Measurements from ENCODE around the gene APBA2.

APBA2 gene

DNA sequence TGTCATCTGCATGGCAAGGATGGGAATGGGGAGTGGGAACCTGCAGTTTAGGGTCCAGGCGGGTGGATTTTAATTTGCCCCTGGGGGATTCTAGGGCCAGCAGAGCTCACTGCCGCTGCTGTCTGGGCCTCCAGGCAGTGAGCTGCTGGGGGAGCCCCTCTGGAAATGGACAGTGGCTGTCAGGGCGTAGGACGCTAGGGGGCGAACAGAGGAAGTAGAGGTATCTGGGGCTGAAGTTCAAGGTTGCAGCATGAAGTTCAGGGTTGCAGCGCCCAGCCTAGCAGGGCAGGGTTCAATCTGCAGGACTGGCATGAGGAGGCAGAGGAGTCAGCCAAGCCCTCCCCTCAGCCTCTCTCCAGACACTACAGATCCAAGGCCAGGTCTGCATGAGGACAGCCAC lies 49.5 kb downstream of the APBA2 start:
- DNase-seq (ENCODE audit: low read depth) = peak; percentile 46

DNA sequence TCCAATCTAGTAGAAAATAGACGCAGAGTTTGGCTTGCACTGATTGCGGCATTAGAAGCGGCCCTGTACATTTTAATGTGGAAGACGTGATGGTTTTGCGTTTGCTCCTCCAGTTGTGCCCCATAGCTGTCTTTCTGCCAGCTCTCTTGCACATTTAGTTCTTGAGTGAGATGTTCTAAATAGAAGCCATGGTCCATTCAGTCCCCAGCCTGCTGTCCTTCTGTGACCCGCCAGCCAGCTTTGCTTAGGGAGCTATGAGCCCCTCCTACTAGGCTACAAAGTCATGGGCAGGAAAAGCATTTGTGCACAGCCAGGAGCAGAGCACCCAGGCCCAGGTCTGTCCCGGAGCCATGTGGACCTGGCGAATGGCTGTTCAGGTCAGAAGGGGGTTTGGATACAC lies 50.3 kb downstream of the APBA2 start:
- DNase-seq (ENCODE audit: low read depth) = no peak

DNA sequence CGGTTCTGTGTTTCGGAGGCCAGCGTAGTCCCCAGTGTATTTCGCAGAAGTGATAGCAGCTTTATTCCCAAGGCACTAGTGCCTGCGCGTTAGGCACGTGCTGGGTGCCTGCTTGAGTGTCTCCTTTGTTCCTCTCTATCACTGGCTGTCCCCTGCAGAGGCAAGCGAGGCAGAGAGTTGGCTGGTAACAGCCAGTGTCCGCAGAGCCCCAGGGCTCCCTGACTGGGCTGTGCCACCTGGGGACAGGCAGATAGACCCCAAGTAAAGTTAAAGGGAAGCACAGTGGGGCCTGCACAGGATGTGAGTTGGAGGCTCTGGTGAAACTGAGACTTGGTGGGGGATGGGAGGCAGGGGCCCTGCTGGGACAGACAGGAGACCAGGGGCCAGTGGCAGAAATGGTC lies 50.7 kb downstream of the APBA2 start:
- no peak for DNase-seq (ENCODE audit: low read depth)

DNA sequence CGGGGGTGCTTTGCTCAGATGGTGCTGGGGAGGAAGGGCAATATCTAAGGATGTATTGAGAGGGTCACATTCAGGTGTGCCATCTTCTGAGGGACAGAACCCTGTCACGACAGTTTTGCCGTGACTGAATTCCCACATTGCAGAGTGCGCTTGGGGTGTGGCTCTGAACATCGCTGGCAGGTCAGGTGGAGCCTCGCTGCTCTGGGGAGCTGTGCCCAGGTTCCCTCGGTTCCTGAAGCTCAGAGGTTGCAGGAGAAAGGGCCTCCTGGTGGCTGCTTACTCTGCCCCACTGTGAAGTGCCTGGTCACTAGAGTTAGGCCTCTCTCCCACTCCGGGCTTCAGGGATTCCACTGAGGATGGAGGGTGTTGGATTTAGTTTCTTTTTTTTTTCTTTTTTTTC lies 51.5 kb downstream of the APBA2 start:
- DNase-seq (ENCODE audit: low read depth) = no peak

DNA sequence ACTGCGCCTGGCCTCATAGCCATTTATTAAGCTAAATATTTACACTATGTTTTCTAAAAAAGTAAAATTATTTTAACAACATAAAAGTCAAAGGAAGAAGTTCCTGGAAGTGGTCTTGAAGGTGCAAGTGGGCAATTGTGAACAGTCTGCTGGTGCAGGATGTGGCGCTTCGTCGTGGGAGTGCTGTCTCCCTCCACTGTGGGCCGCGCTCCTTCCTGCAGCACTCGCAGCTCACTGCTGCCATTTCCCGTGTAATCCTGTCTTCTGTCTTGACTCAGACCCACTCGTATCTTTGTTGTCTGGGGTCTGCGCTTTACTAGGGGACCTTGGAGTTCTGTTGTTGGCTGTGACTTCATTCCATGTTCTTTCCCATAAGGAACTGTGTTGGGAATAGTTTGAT lies 56.3 kb downstream of the APBA2 start:
- DNase-seq (ENCODE audit: low read depth) = no peak

DNA sequence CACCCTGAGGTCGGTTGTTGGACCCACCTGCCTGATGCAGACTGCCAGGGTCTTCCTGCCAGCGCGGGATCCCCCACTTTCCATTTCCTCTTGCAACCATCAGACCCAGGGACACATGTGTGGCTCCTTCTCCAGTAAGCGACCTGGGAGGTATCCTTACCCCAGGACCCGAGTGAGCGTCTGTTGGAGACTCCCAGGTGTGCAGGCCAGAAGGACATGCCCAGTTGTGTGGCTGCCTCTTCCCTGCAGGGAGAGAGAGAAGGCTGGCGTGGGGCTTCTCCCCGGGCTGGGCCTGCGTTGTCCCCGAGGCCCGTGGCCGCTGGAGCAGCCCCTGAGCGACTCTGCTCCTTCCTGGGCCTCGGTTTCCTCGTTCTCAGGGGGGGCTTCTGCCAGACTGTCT lies 56.8 kb downstream of the APBA2 start:
- DNase-seq (ENCODE audit: low read depth) = no peak

DNA sequence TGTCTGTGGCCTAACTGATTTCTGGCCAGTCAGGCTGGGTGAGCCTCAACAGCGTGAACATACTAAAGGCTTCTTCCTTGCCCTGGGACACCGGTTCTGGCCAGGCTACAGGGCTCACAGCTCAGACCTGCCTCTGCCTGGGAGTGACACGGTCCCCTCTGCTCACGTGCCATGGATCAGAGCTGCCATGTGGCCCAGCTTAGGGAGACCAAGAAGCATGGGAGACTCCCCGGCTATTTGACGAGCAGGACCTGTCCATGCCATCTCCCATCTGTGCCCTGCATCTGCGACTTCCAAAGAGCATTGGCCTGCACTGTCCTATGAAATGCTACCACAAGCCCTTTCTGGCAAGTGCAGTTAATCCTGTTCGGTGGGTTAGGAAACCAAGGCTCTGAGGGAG lies 57.4 kb downstream of the APBA2 start:
- DNase-seq (ENCODE audit: low read depth) = no peak

DNA sequence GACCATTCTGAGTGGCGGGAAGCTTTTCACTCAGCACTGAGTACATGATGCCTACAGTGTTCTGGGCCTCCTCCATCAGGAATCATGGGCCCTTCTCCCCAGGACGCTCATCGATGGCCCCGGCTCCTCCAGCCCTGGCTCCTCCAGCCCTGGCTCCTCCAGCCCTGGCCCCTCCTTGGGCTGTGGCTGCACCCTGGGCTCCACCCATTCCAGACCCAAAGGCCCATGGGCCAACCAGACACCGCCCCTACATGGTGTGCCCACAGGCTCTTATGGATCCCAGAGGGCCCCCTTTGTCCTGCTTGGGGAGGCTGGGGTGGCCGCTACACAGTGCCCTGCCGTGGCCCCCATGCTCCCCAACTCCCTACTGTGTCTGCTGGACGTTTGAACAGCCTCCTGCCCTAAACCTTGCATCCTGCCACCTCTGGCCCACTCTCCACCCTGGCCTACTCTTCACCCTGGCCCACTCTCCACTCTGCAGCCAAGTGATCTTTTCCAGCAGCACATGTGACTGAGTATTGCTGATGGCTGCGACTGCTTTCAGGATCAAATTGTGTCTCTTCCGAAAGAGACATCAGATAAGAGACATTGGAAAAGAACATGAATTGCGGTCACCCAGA lies 57.9 kb downstream of the APBA2 start:
- no peak for DNase-seq (ENCODE audit: low read depth)

DNA sequence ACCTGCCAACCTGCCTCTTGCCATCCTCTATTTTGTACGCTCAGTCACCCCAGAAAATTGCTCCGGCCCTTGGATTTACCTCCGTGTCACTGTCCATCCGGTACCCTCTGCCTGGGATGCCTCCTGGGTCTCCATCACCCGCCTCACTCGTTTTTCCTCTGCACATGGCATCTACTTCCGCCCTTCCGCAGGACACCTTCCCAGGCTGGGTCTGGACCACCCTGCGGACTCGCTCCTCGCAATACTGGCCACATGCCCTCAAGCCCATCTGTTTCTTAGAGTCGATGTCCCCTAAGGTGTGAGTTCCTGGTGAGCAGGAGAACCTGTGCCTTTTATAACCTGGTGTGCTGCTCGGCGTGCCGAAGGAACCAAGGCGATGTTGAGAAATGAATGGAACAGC lies 58.5 kb downstream of the APBA2 start:
- no peak for DNase-seq (ENCODE audit: low read depth)

DNA sequence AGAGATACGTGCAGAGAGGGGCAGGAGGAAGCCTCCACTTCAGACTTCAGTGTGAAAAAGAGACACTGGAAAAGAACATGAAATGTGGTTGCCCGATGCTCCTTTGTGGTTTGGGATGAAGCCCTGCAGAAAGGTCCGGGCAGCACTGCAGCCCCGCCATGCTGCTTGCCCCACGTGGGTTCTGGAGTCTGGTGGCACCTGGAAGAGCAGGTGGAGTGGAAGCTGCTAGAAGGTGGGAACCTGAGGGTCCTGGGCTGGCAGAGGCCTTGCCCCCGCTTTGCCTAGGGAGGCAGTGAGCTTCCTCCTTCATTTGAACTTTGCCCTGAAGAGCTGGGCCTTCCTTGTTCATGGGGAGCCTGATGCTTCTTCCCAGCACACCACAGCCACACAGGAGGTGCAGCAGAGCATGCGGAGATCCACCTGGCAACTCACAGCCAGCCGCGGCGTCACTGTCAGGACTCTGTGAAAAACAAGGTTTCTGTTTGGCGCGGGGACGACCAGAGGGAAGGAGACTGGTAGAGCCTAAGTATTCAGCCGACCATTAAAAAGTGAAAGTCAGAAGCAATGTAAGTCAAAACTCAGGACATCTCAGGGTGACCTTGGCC lies 59.0 kb downstream of the APBA2 start:
- DNase-seq (ENCODE audit: low read depth) = no peak

DNA sequence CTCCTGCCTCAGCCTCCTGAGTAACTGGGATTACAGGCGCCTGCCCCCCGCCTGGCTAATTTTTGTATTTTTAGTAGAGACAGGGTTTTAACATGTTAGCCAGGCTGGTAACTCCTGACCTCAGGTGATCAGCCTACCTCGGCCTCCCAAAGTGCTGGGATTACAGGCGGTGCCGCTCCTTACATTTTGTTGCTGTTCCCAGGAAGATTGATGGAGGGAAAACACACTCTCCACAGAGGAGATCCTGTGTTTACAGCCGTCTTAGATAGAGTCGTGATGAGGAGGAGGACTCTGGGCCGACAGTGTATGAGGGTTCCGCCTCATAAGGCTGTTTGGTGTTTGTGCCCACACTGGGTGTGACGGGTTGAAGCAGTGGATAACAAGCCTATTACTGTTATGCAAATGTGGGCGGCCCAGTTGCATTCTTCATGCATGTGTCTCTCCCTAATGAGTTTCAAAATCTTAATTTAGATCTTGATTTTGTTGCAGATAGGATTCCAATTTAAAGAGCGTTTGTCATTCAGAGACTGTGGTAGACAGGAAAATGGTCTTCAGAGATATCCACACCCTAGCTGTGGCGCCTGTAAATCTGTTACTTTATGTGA lies 60.0 kb downstream of the APBA2 start:
- DNase-seq (ENCODE audit: low read depth) = no peak

DNA sequence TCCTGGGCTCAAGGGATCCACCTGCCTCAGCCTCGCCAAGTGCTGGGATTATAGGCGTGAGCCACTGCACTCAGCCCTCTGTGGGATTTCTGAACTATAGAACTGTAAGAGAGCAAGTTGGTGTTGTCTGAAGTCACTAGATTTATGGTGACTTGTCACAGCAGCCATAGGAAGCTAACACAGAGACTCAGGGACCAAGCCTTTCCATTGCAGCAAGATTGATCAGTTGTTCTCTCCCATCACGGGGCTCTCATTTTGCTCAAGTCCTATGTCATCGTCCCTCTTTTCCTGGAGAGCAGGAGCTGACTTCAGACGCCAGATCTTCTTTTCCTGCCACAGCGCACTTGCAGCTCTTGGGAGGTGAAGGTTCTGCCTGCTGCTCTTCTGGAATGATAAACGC lies 61.0 kb downstream of the APBA2 start:
- DNase-seq (ENCODE audit: low read depth) = no peak

DNA sequence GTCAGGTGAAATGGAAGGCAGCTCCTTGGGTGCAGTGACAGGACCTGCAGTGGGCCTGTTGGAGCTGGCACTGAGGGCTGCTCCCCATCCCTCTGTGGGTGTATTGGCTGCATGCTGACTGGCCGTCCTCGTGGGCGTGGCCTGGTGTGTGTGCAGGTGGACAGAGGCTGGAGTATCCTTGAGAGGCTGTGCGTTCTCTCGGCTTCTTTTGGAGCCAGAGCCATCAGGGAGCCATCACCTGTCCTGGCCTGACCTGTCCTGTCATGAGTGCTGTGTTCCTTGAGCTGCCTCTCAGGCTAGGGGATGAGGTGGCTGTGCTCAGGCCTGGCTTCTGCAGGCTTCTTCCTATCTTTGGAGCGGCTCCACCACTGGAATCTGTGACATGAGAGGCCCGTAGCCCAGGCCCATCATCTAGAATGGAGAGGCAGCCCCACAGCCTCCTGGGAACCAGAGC lies 61.5 kb downstream of the APBA2 start:
- no peak for DNase-seq (ENCODE audit: low read depth)

DNA sequence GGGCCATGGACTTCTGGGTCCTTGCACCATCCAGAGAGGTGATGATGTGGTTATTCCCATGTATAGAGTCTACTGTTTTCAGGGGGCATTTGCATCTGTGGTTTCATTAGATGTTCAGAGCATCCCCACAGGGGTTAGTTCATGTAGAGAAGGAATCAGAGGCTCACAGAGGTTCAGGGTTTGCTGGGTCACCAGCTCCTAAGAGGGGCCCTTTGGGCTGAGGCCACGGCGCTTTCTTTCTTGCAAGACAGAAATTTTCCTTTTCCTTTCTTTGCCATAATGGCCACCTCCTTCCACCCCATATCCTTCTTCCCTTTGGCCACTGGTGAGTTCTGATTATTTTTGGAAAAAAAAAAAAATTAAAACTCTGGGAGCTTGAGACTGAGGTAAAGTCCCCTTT lies 62.3 kb downstream of the APBA2 start:
- no peak for DNase-seq (ENCODE audit: low read depth)

DNA sequence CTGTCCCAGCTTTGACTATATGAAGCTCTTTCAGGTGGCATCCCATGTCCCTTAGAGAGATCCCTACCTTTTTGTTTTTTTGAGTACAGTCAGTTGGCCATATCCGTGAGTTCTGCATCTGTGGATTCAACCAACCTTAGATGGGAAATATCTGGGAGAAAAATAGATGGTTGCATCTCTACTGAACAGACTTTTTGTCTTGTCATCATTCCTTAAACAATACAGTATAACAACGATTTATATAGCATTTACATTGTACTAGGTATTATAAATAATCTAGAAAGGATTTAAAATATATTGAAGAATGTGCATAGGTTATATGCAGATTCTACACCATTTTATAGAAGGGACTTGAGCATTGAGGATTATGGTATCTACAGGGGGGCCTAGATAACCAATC lies 65.1 kb downstream of the APBA2 start:
- no peak for DNase-seq (ENCODE audit: low read depth)

DNA sequence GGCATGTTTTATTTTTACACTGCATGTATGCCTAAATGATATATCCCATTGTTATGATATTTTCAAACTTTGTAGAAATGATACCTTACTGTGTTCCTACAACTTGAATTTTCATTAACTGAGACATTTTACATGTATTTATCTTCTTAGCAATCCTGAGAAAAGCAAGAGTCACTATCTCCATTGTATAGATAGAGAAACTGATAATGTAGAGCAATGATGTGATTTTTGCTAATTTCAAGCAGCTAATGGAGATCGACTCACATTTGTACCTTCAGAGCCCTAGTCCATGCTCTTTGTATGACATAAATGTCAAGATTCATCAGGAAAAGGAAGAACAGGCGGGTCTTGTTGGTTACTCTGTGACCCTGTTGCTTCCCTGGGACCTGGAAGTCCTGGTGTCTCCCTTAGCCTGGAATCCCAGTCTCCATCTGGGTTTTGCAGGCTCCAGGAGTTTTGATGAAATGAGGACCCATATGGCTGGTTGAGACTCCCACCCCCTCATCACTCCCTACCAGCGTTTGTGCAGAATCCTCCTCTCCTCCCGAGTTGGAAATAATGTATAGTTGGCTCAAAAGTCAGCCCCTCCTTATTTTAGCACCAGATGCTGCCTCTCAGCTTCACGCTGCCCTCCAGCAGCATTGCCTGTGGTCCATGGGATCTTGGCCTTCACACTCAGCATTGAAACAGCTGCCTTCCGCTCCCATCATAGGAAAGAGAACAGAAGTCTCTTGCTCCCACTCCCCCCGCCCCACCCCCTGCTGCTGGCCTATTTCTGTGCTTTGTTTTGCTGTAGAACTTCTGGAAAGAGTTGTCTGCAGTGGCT lies 67.1 kb downstream of the APBA2 start:
- no peak for DNase-seq (ENCODE audit: low read depth)

DNA sequence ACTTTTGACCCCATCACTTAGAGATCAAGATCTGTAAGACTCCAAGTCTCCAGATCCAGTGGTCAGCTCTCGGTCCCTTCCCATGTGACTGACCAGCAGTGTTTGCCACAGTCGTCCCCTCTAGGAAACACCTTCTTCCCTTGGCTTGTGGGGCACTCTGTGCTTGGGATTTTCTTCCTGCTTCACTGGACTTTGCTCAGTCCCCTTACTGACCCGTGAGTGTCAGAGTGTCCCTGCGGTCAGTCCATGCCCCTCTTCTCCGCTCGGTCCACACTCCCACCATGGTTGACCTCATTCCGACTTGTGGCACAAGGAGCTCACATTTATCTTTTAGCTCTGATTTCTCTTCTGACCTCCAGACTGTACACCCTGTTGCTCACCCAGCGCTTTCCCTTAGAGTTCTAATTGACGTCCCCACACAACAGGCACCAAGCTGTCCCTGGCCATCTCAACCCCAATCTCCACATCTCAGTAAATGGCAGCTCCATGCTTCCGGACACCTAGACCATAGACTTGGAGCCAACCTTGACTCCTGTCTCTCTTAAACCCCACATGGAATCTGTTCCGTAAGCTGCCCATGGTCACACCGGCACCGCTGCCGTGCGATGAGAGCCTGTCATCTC lies 67.9 kb downstream of the APBA2 start:
- no peak for DNase-seq (ENCODE audit: low read depth)

DNA sequence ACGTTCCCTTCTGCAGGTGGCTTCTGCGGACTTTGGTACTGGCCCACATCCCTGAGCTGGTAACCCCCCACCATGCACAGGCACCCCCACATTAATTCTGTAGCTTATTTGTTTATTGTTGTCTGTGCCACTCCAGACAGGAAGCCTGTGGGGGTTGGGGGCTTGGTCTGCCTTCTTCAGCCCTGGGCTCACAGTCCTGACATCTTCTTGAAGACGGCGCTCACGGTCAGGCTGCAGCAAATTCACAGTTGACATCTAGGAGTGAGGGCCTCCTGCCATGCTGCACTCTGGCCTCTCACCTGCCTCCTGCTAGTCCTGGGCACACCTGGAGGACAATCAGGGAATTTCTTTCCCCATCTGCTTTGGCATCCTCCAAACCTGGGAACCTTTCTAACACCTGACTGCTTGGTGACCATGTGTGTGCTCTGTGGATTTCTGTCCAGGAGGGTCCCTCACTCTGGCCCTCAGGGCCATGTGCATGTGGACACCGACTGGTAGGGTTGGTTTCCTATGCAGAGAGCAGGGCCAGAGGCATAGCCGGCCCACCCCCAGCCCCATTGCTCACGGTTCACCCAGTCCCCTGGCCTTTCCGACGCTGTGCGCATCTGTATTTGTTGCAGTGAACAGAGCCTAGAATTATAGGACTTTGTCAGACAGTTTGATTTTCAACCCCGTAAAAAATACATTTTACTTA lies 68.8 kb downstream of the APBA2 start:
- DNase-seq (ENCODE audit: low read depth) = no peak

DNA sequence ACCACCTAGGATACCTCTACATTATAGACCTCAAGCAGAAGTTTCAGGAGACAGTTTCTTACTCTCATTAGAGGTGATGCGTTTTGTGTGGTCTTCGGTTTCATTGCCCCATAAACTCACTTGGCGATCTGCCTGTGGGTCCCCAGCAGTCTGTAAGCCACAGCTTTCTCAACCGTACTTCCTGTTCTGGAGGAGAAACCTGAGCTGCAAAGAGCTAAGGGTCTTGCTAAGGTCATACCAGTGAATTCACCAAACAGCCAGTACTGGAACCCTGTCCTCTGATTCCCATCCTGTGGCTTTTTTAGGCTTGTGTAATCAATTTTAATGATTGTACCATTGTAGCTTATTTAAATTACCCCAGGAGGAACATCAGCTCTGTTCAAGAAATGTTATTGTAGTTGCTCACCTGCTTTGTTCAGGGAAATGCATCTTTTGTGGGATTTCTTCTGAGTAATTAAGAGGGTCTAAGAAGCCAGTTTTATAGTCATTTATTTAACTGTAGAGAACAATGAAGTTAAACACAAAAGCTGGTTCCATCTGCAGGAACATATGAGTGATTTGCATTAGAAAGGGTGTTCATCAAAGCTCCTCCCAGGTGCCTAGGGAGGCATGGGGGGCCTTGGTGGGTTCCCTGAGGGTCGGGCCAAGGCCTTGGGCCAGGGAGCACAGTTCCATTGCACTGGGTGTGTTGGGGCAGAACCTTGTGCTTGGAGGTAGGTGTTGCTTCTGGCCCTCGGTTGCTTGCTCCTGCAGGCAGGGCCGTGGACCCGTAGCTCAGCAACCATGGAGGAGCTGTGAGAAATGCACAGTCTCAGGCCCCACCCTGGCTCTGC lies 69.6 kb downstream of the APBA2 start:
- no peak for DNase-seq (ENCODE audit: low read depth)

DNA sequence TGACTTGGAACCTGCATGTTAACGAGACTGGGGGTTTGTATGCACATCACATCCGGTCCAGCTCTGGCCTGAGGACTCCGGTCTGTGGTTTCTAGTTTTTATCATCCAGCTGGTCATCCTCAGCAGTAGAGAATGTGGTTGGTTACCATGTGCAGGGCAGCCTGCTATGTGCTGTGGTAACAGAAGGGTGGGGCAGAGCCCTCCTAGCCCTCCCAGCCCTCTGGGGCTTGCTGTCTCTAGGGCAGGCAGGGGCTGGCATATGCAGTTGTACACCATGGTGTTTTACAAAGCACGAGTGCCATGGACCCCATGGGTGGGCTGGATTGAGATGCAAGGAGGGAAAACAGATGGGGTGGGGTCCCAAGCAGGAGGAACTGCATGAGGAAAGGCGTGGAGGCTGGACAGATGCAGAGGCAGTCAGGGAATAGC lies 70.2 kb downstream of the APBA2 start:
- DNase-seq (ENCODE audit: low read depth) = no peak

DNA sequence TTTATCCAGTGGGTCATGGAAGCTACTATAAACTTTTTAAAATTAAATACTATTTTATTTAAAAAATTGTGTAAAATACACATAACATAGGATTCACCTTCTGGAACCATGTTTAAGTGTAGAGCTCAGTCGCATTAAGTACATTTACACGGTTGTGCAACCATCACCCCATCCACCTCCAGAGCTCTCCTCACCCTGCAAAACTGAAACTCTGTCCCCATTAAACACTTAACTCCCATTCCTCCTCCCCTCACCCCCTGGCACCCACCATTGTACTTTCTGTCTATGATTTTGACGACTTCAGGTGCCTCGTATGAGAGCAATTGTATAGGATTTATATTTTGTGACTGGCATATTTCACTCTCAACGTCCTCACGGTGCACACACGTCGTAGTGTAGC lies 70.7 kb downstream of the APBA2 start:
- no peak for DNase-seq (ENCODE audit: low read depth)
